ES-I3 (cell line): ENCODE data around the gene TSHR.

Experiments used
- H3K36me3 ChIP-seq: 2 replicates; pipeline ENCODE4 v1.6.1; 2013; ENCODE audit warnings: mild to moderate bottlenecking, low read length, control low read depth, moderate library complexity; ENCODE audit not compliant: insufficient read depth
- H3K4me1 ChIP-seq: 2 replicates; pipeline ENCODE4 v1.6.1; 2013; ENCODE audit warnings: mild to moderate bottlenecking, control low read depth, low read length; ENCODE audit not compliant: insufficient read depth
- H3K9ac ChIP-seq: 2 replicates; pipeline ENCODE4 v1.6.1; 2013; ENCODE audit warnings: low read depth, mild to moderate bottlenecking, low read length, moderate library complexity
- H3K9me3 ChIP-seq: 2 replicates; pipeline ENCODE4 v1.6.1; 2013; ENCODE audit warnings: mild to moderate bottlenecking, low read length, moderate library complexity; ENCODE audit not compliant: control insufficient read depth, insufficient read depth

TSHR gene

DNA sequence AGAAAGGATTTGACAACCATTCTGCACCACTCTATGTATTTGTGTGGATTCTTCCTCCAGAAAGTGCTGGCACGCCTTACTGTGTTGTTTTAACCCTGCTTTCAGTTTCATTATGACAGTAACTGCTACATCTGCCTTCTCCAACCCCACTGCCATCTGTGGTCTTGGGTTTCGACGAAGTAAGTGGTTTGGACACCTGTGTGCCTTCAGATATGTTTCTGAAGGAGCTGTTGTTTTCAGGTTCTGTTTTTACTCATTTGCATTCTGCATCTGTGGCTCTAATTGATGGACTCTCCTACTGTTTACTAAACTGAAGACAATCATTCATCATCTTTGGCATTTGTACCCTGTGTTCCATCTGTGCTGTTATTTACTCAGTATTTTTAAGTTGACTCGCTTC lies 4.1 kb downstream of the TSHR start:
- Histone ChIP-seq H3K9me3 (no peaks in the 10 kb centered on the region), H3K9ac (no peak overlapping the region), H3K36me3 (no peaks in the 10 kb centered on the region), H3K4me1 (no peaks in the 10 kb centered on the region)

DNA sequence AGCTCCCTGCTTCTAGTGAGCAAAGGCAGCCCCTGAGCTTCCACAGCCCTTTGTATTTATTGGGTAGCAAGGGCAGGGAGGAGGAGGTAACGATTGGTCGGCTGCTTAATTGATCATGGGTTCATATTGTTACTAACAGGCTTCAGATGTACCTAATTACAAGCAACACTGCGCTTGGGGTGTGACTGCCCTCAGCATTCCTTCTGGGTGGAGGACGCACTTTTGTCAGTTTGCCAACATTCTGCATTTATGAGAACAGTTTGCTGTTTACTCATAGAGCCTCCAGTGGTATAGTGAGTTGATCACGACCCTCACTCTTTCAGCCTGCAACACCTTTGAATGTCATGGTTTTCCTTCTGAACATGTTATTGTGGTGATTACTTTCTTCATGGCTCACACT lies 9.6 kb downstream of the TSHR start:
- H3K4me1 ChIP-seq: no peaks in the 10 kb centered on the region
- H3K9ac ChIP-seq: no peak overlapping the region
- no peaks in the 10 kb centered on the region for H3K9me3 ChIP-seq
- H3K36me3 ChIP-seq: no peaks in the 10 kb centered on the region

DNA sequence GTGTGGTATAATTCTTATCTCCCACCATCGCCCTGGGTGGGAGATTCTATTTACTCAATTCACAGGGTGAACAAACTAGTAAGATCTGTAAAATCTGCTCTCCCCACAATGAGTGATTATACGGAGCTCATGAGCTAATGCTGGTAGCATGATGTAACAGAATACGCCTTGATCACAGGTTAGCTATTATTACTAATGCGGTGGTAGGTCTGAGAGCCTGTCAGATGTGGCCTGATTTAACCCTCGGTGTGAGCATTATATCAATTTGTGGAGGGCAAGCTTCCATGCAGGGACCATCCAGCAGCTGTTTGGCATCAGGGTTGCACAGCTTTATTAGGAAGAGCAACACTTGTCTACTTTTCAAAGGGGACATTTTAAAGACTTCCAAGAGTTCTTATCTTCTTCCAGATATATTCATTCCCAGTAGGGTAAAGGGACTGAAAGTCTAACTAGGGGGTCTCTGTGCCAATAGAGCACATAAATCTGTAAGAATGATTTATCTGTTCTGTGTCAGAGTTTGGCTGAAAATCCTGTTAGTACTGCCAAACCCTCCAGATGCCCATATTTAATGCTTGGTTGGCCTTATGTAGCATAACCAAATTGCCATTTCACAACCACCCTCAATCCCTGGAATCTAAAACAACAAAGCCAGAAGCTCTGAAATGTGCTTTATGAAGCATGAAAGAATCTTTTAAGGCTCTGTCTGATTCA lies 18.7 kb downstream of the TSHR start:
- no peaks in the 10 kb centered on the region for H3K36me3 ChIP-seq
- H3K9ac ChIP-seq: no peak overlapping the region
- no peaks in the 10 kb centered on the region for H3K4me1 ChIP-seq
- H3K9me3 ChIP-seq: no peaks in the 10 kb centered on the region

DNA sequence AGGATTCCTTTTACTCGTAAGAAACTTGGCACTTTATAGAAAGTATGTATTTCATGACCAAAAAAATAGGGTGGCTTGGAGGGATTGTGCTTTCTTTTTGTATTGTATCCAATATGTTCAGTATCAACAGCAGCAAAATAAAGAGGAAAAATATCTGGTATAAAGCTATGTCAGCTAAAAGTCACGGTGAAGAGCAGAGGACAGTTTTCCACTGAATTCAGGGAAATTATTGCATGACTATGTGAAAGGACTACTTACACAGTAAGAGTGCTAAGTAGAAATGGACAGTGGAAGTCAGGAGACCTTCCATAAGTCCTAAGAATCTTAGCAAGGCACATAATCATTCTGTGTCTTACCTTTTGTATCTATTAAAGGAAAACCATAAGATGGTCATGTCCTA lies 19.3 kb downstream of the TSHR start:
- no peak overlapping the region for H3K9ac ChIP-seq
- no peaks in the 10 kb centered on the region for H3K4me1 ChIP-seq
- no peaks in the 10 kb centered on the region for H3K36me3 ChIP-seq
- no peaks in the 10 kb centered on the region for H3K9me3 ChIP-seq

DNA sequence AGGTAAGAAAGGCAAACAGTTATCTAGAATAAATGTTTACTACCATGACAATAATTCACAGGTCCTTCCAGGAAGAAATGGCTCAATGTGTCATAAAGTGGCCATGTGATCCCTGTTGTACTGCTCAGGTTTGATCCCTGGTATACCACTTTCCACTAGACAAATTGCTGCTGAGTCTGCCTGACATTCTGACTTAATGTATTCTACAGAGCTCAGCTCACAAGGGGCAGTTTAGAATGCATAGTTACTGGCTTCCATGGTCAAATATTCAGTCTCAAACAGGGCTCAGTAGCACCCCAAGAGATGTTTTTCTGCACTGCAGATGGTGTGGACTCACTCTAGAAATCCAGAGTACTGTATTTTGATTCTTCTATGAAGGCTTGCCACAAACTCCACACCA lies 21.8 kb downstream of the TSHR start:
- Histone ChIP-seq H3K9ac (no peak overlapping the region), H3K4me1 (no peaks in the 10 kb centered on the region), H3K36me3 (no peaks in the 10 kb centered on the region), H3K9me3 (no peaks in the 10 kb centered on the region)

DNA sequence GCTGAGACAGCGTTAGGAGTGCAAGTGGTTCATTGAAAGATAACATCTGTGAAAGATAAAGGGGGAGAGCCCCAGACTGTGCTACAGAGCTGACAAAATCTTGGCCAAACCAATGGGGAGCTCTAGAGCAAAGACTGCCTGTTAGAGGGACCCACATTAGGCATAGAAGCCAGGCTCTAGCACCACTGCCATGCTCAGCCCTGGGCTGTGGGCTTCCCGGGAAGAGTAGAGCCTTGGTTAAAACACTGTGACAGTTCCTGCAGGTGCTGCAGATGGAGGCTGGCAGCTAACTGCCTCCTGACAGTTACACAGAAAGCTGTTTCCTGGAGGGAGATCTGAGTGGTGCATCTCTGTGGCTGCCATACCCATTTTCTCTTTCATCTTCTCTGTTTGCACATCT lies 23.0 kb downstream of the TSHR start:
- H3K36me3 ChIP-seq: no peaks in the 10 kb centered on the region
- no peaks in the 10 kb centered on the region for H3K9me3 ChIP-seq
- no peaks in the 10 kb centered on the region for H3K4me1 ChIP-seq
- no peak overlapping the region for H3K9ac ChIP-seq

DNA sequence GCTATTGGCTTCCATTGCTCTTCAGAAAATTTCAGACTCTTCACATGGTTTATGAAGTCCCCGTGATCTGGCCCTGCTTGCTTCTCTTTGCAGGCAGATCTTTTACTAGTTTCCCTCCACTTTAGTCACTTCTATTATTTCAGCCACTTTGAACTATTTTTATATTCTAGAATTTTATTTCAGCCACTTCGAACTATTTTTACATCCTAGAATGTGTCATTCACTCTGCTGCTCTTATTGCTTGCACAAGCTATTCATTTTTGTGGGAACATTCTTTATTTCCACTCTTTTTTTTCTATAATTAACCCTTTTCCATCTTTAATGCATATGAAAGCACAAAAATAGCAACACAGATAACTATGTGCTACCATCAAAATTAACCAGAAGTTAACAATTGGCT lies 24.5 kb downstream of the TSHR start:
- Histone ChIP-seq H3K4me1 (no peaks in the 10 kb centered on the region), H3K9me3 (no peaks in the 10 kb centered on the region), H3K9ac (no peak overlapping the region), H3K36me3 (no peaks in the 10 kb centered on the region)

DNA sequence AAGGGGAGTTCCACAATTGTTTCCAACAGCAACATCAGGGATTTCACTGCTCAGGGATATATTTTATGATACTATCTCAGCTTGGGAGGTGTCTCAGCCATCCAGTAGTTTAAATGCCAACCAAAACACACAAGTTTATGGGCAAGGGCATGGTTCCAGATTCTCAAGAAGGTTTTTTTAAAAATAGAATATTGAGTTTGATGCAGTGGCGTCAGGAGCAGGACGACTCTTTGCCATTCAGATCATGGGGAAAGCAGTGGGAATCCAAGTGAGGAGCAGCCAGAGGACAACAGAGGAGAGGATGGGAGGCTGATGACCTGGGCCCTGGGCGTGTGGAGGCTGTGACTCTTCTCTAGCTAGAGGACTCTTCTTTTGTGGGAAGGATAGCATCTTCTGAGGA lies 25.7 kb downstream of the TSHR start:
- H3K36me3 ChIP-seq: no peaks in the 10 kb centered on the region
- H3K4me1 ChIP-seq: no peaks in the 10 kb centered on the region
- H3K9ac ChIP-seq: no peak overlapping the region
- no peaks in the 10 kb centered on the region for H3K9me3 ChIP-seq

DNA sequence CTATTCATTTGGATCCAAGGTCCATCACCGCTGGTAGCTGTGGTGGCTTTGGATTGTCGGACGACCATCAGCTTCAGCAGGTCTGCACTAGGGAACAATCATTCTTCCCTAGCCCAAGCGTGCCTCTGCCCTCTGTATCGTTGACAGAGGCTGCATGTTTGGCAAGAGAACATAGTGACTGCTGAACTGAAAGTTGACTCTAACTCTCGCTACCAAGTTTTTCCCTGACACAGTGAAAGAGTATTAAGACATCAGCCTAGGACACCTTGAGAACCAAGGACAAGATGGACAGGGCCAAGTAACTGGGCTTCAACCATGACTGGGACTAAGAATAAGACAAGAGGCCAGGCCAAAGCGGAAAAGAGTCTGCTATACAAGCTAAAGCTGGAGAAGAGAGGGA lies 26.3 kb downstream of the TSHR start:
- no peaks in the 10 kb centered on the region for H3K4me1 ChIP-seq
- no peaks in the 10 kb centered on the region for H3K36me3 ChIP-seq
- no peak overlapping the region for H3K9ac ChIP-seq
- H3K9me3 ChIP-seq: no peaks in the 10 kb centered on the region

DNA sequence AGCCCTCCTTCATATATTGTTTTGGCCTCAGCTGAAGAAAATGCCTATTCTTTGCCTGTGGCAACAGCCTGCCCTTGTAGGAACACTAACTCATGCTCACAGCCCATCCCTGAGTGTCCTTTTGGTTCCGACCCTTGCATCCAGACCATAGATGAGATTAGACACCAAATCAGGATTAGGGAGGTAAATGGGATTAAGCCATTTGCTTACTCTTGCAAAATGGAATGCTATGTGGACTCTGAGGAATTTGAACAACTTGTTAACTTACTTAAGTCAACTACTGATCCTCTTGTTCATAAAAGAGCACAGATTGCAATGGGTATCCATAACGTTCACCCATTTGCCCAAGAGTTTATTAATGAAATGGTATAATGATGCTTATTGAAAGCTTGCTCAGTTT lies 27.3 kb downstream of the TSHR start:
- Histone ChIP-seq H3K9me3 (no peaks in the 10 kb centered on the region), H3K4me1 (no peaks in the 10 kb centered on the region), H3K36me3 (no peaks in the 10 kb centered on the region), H3K9ac (no peak overlapping the region)

DNA sequence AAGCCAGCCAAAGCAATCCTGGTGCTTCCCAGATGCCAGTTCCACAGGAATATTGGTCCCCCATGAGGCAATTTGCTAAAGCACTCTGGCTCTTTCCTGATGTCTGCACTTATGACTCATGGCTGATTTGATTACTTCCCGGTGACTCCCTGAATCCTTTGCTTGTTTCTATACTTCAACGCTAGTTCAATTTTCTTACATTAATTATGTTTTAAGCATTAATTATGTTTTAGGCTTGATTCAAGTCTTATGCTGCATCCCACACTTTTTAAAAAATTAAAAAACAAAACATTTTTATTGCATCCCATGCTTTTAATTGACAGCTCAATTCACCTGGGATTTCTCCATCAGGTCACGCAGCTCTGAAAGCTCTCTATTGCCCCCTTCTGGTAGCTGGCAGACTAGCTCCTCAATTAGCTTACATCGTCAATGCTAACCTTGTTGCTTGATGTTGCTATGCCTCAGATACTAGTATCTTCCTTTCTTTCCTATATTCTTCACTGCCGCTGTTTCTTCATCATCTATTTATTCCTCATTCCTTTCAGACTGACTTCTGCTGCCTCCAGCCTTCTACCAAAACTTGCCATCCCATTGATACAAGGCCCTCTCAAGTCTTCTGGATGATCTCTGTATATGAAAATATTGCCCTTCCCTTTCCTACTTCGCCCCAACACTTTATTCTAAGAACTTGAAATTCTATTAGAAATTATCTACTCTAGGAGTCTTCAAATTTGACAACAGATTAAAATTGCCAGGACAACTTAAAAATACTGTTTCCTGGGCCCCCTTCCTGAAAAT lies 32.0 kb downstream of the TSHR start:
- no peaks in the 10 kb centered on the region for H3K4me1 ChIP-seq
- no peaks in the 10 kb centered on the region for H3K36me3 ChIP-seq
- H3K9ac ChIP-seq: no peak overlapping the region
- no peaks in the 10 kb centered on the region for H3K9me3 ChIP-seq

DNA sequence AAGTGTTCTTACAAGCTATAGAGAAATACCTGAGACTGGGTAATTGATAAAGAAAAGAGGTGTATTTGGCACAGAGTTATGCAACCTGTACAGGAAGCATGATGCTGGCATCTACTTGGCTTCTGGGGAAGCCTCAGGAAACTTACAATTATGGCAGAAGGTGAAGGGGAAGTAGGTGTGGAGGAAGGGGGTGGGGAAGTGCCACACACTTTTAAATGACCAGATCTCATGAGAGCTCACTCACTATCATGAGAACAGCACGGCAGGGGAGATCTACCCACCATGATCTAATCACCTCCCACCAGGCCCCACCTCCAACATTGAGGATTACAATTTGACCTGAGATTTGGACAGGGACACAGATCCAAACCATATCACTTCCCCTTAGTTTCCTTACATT lies 32.8 kb downstream of the TSHR start:
- no peaks in the 10 kb centered on the region for H3K4me1 ChIP-seq
- H3K9me3 ChIP-seq: no peaks in the 10 kb centered on the region
- H3K9ac ChIP-seq: no peak overlapping the region
- H3K36me3 ChIP-seq: no peaks in the 10 kb centered on the region

DNA sequence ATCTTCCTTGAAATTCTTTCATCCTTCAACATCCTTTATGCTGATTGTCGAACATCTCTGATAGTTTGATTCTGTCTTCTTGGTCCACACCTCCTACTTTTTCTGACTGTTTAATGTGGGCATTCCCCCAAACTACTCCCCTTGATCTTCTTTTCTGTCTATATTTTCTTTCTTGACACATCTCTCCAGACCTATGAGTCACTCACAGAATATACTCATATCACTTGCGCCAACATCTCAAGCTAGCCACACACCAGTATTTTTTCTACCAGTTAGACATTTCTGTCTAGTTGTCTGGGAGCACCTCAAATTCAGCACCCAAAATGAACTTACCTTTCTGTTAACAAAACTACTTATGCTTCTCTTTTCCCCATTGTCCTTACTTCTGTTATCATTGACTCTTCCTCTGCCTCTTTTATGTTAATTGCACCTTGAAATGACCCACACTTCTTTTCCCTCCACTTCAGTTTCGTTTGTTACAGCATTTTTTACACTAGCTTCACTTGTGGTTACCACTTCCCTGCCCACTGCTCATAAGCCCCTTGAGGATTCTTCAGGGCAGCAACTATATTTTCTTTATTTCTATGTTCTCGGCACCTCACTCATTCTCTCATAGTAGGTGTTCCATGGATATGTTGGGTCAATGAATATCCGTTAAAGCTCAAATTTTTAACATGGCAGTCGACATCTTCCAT lies 33.5 kb downstream of the TSHR start:
- Histone ChIP-seq H3K36me3 (no peaks in the 10 kb centered on the region), H3K9ac (no peak overlapping the region), H3K4me1 (no peaks in the 10 kb centered on the region), H3K9me3 (no peaks in the 10 kb centered on the region)

DNA sequence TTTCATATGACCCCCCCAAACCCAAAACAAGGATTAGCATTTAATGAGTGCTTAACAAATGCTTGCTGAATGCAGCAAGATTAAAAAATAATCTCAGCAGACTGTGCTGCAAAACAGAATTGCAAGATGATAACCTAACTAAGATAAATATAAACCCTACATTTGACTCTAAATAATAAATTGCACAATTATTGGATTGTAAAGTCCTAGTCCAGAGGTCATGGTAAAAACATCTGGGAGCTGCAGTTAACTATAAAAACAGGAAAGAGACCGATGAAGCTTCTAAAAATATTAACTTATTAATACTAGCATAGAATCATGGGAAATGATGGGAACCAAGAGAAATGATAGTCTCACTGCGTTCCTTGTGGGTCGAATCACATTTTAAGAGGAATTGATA lies 37.2 kb downstream of the TSHR start:
- Histone ChIP-seq H3K36me3 (no peaks in the 10 kb centered on the region), H3K4me1 (no peaks in the 10 kb centered on the region), H3K9ac (no peak overlapping the region), H3K9me3 (no peaks in the 10 kb centered on the region)
